GM12874 (cell line): ENCODE results near the gene COL16A1.

Experiments
- CTCF ChIP-seq: IDR thresholded peaks from 2 replicates; pipeline ENCODE4 v1.5.1; 2011; ENCODE audit warnings: low read depth, mild to moderate bottlenecking, control low read depth, low read length, moderate library complexity; ENCODE audit not compliant: insufficient read depth

Gene COL16A1

DNA sequence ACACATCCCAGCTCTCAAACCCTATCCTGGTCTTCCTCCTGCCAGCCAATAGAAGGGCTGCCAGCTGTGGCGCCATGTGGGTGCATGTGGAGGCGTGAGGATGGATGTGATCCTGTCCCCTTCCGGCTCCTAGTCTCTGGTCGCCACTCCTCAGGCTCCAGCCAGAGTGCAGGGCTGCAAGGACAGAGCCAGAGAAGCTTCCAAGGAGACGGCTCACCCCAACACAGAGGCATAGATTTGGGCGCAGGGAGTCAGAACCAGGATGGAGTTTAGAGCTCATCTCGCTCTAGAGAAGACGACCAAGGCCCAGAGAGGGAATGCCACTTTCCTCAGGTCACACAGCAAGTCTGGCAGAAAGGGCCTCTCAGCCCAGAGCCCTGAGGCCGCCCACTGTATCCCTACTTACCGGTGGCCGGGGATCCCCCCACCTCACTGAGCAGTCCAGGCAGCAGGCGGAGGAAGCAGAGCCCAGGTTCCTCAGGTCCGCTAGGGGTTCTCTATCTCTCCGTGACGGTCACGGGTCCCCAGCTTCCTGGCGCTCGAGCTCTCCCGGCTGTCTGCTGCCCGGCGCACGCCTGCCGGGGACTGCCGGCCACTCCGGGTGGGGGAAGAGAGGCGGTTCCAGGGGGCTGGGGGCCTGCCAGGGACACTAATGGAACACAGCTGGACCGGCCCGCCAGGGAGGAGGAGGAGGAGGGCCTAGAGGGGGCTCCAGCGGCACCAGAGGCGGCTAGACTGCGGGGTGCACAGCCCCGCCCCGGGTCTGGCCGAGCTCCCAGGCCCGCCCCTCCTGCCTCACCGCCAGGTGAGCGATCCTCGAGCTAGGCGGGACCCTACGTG lies at the start of gene COL16A1:
COL16A1 (minus strand) TSS at position 587 of the 840 bp plus-strand sequence. CDS start 1,824 bp downstream, outside the sequence.
- TF ChIP-seq CTCF: no peak

DNA sequence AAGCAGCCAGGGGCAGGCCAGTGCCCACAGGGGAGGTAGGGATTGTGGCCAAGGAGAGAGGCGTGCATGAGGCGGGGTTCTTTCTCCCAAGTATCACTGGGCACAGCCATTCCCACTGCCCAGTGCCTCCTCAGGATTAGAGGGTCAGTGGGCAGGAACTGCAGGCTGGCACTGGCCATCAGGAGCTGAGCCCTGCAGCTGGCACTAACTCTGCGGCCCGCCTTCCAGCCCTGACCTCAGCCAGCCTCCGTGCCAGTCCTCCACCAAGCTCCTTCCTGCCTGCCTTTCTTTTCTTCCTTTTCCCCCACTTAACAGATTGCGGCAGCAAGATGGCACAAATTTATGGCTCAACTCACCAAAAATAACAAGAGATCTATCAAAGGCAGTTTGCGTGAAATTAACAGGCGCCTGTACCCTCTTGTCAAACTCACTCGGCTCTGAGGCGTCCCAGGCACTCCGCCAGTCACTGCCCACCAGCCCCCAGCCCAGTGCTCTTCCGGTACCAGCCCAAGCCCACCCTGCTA lies 49.2 kb upstream of the COL16A1 start:
- no peak for TF ChIP-seq CTCF

GRCh38 chr1:31752258-31752657 lies 48.4 kb upstream of the COL16A1 start:
- TF ChIP-seq CTCF: no peak

DNA sequence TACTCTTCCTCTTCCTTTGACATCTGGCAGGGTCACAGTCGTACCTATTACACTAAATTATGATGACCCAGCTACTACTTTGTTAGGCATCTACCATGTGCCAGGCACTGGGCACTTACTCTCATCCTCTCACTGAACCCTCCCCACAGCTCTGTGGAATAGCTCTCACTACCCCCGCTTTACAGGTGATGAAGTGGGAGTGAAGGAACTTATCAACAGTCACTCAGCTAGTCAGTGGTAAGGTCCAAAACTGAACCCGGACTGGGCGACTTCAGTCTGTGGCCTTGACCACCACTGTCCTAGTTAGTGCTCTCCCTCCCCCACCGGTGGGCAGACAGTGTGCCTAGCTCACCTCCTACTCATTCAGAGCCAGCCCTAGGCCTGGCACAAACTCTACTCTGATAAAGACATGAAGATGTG lies 48.0 kb upstream of the COL16A1 start:
- TF ChIP-seq CTCF: no peak

GRCh38 chr1:31750858-31751510 lies 47.2 kb upstream of the COL16A1 start:
- TF ChIP-seq CTCF: no peak

- TF ChIP-seq CTCF: no peak
Observed at GRCh38 chr1:31749785-31750735, 46.2 kb upstream of the COL16A1 start.
